Urinary bladder (tissue), 4 donors: ENCODE results near the gene SMYD4. TPM values are rescaled to one million over a fixed set of nuclear protein-coding genes. Genes with fewer than 3 reads are reported as not detected.
A peak's percentile ranks its signal among the peaks of the same experiment; 100 is the strongest.
"Not testable (repeated sequence)": the region's sequence is repeated elsewhere in the genome, so short reads cannot be mapped to it uniquely, and the experiment has no call there.

ENCODE experiments used
- DNase-seq: peaks from one replicate; pipeline ENCODE4 v3.0.0-alpha.2; 2015; ENCODE audit errors: extremely low spot score
- H3K27ac ChIP-seq: one replicate; pipeline ENCODE4 v1.5.1; 2013; ENCODE audit warnings: low read depth, mild to moderate bottlenecking, moderate library complexity
- H3K36me3 ChIP-seq: one replicate; pipeline ENCODE4 v1.6.1; 2013; ENCODE audit warnings: mild to moderate bottlenecking, moderate library complexity; ENCODE audit not compliant: insufficient read depth
- H3K4me1 ChIP-seq: one replicate; pipeline ENCODE4 v1.6.1; 2013; ENCODE audit warnings: mild to moderate bottlenecking, moderate library complexity; ENCODE audit not compliant: insufficient read depth
- H3K4me3 ChIP-seq: one replicate; pipeline ENCODE4 v1.5.1; 2013; ENCODE audit warnings: low read depth, low read length
- WGBS: extraction: QIAGEN DNeasy Blood & Tissue Kit; methylation state at CpG from one replicate; pipeline ENCODE4 v1.1.7; 2013; 5-methylcytosine and 5-hydroxymethylcytosine counted together
- polyA plus RNA-seq: library from polyadenylated mRNA; stranded (reverse); fragments of 200-250 nt; gene quantifications from one replicate; pipeline ENCODE4 v1.2.3, GENCODE V29; 2013
- total RNA-seq: library from RNA; depleted of rRNA; stranded (reverse); fragments of >200 nt; gene quantifications from one replicate; pipeline ENCODE4 v1.2.3, GENCODE V29; 2014
- donor health status: healthy with polysubstance abuse.
- donor health status: healthy.

Gene SMYD4
- total and polyA plus RNA-seq, 2 donors, result 12.8 to 14.1 TPM

- Histone ChIP-seq H3K4me1 (no peaks in the 10 kb centered on the region), H3K4me3 (no peak overlapping the region), H3K27ac (peak overlapping the region; percentile 95), H3K36me3 (no peaks in the 10 kb centered on the region)
- WGBS, result 71% methylated on average over 4 of the region's 4 CpGs
- no peak for DNase-seq
These were observed 43.8 kb downstream of the SMYD4 start for GRCh38 chr17:1785930-1786329.

GRCh38 chr17:1783834-1784611 is 45.7 kb downstream of the SMYD4 start:
- WGBS, result 42% methylated on average over 16 of the region's 16 CpGs
- Histone ChIP-seq H3K27ac (peak overlapping the region; percentile 96), H3K4me3 (no peak overlapping the region), H3K36me3 (no peaks in the 10 kb centered on the region), H3K4me1 (no peaks in the 10 kb centered on the region)
- DNase-seq, result peak; percentile 51

- Histone ChIP-seq H3K4me3 (no peak overlapping the region), H3K27ac (peak overlapping the region; percentile 96), H3K36me3 (no peaks in the 10 kb centered on the region), H3K4me1 (no peaks in the 10 kb centered on the region)
- WGBS, result 81% methylated on average over 19 of the region's 19 CpGs
- no peak for DNase-seq
These were observed 46.4 kb downstream of the SMYD4 start for GRCh38 chr17:1783271-1783670.

GRCh38 chr17:1782171-1782567 is 47.5 kb downstream of the SMYD4 start:
- no peak overlapping the region for H3K4me3 ChIP-seq
- H3K4me1 ChIP-seq, result no peaks in the 10 kb centered on the region

GRCh38 chr17:1779571-1780131 is 50.1 kb downstream of the SMYD4 start:
- DNase-seq, result peak; percentile 70
- Histone ChIP-seq H3K36me3 (no peaks in the 10 kb centered on the region), H3K27ac (peak overlapping the region; percentile 67), H3K4me3 (no peak overlapping the region), H3K4me1 (no peaks in the 10 kb centered on the region)
- 15% methylated on average over 8 of the region's 8 CpGs for WGBS

More at GRCh38 chr17:1782171-1782567, 47.5 kb downstream of the SMYD4 start:
- H3K36me3 ChIP-seq, result no peaks in the 10 kb centered on the region
- H3K27ac ChIP-seq, result peak overlapping the region; percentile 82
- 58% methylated on average over 6 of the region's 6 CpGs for WGBS
- no peak for DNase-seq

- Histone ChIP-seq H3K4me1 (no peaks in the 10 kb centered on the region), H3K36me3 (no peaks in the 10 kb centered on the region), H3K4me3 (no peak overlapping the region), H3K27ac (no peak overlapping the region)
- no peak for DNase-seq
- WGBS, result 90% methylated on average over 7 of the region's 7 CpGs
These were observed 52.8 kb downstream of the SMYD4 start for GRCh38 chr17:1776857-1777256.

GRCh38 chr17:1776328-1776727 is 53.4 kb downstream of the SMYD4 start:
- H3K27ac ChIP-seq, result no peak overlapping the region
- DNase-seq, result no peak
- no peaks in the 10 kb centered on the region for H3K36me3 ChIP-seq
- no peaks in the 10 kb centered on the region for H3K4me1 ChIP-seq
- no peak overlapping the region for H3K4me3 ChIP-seq
- WGBS, result 94% methylated on average over 10 of the region's 10 CpGs

GRCh38 chr17:1774390-1775176 is 55.1 kb downstream of the SMYD4 start:
- H3K4me3 ChIP-seq, result no peak overlapping the region
- H3K27ac ChIP-seq, result peak overlapping the region; percentile 61
- H3K36me3 ChIP-seq, result no peaks in the 10 kb centered on the region
- 86% methylated on average over 21 of the region's 21 CpGs for WGBS
- H3K4me1 ChIP-seq, result no peaks in the 10 kb centered on the region
- no peak for DNase-seq

- no peaks in the 10 kb centered on the region for H3K36me3 ChIP-seq
- 16% methylated on average over 7 of the region's 7 CpGs for WGBS
- H3K4me3 ChIP-seq, result no peak overlapping the region
- peak overlapping the region; percentile 48 for H3K27ac ChIP-seq
- DNase-seq, result no peak
- no peaks in the 10 kb centered on the region for H3K4me1 ChIP-seq
These were observed 56.0 kb downstream of the SMYD4 start for GRCh38 chr17:1773696-1774181.

GRCh38 chr17:1773000-1773695 is 56.6 kb downstream of the SMYD4 start:
- not testable (repeated sequence) for H3K4me3 ChIP-seq, DNase-seq, H3K36me3 ChIP-seq, H3K4me1 ChIP-seq
- 51% methylated on average over 12 of the region's 12 CpGs for WGBS
- H3K27ac ChIP-seq, result peak overlapping the region; percentile 48

- H3K27ac ChIP-seq, result peak overlapping the region; percentile 80
These were observed 59.8 kb downstream of the SMYD4 start for GRCh38 chr17:1769822-1770477.

GRCh38 chr17:1767358-1767757 is 62.3 kb downstream of the SMYD4 start:
- 90% methylated on average over 12 of the region's 12 CpGs for WGBS
- Histone ChIP-seq H3K27ac (no peak overlapping the region), H3K4me1 (no peaks in the 10 kb centered on the region), H3K36me3 (no peaks in the 10 kb centered on the region), H3K4me3 (no peak overlapping the region)
- no peak for DNase-seq

More at GRCh38 chr17:1769822-1770477, 59.8 kb downstream of the SMYD4 start:
- DNase-seq, result peak; percentile 61
- H3K4me3 ChIP-seq, result no peak overlapping the region
- H3K4me1 ChIP-seq, result no peaks in the 10 kb centered on the region
- 46% methylated on average over 21 of the region's 21 CpGs for whole genome bisulfite sequencing
- no peaks in the 10 kb centered on the region for H3K36me3 ChIP-seq
